Spleen (tissue), 11 donors: ENCODE results near the gene ELAVL4. TPM values are rescaled to one million over a fixed set of nuclear protein-coding genes. Genes with fewer than 3 reads are reported as not detected.
"Not testable (repeated sequence)": the region's sequence is repeated elsewhere in the genome, so short reads cannot be mapped to it uniquely, and the experiment has no call there.

Experiments used
- DNase-seq: peaks from one replicate; pipeline ENCODE4 v3.0.0-alpha.2; 2020
- H3K27ac ChIP-seq, 8 donors: fragments of 200-600 bp; sonication (generic) in 7 of 8; 1 replicate in 4 of 8; 2 replicates in 4 of 8; pipeline versions ENCODE4 v1.5.0 to v1.8.0; 2016 to 2021; ENCODE audit warnings: inconsistent platforms in 4 of 8, mild to moderate bottlenecking in 4 of 8, moderate library complexity in 1 of 8
- H3K27me3 ChIP-seq, 7 donors: fragments of 200-600 bp; sonication (generic) in 6 of 7; replicated peaks in 1 of 7; 1 replicate in 4 of 7; 2 replicates in 3 of 7; pipeline versions ENCODE4 v1.5.0 to v1.8.0; 2016 to 2021; ENCODE audit warnings: inconsistent platforms in 3 of 7, mild to moderate bottlenecking in 1 of 7
- H3K36me3 ChIP-seq, 6 donors: fragments of 200-600 bp; sonication (generic) in 5 of 6; 1 replicate in 4 of 6; 2 replicates in 2 of 6; pipeline versions ENCODE4 v1.5.0 to v1.8.0; 2016 to 2021; ENCODE audit warnings: inconsistent platforms in 2 of 6
- H3K4me1 ChIP-seq, 6 donors: fragments of 200-600 bp; sonication (generic) in 5 of 6; 1 replicate in 3 of 6; 2 replicates in 3 of 6; pipeline versions ENCODE4 v1.5.0 to v1.8.0; 2016 to 2021; ENCODE audit warnings: inconsistent platforms in 3 of 6
- H3K4me3 ChIP-seq, 8 donors: fragments of 200-600 bp; sonication (generic) in 7 of 8; 1 replicate in 4 of 8; 2 replicates in 4 of 8; pipeline versions ENCODE4 v1.5.0 to v1.8.0; 2016 to 2021; ENCODE audit warnings: inconsistent platforms in 4 of 8, mild to moderate bottlenecking in 4 of 8, moderate library complexity in 2 of 8
- H3K9me3 ChIP-seq, 8 donors: fragments of 200-600 bp; sonication (generic) in 7 of 8; 1 replicate in 4 of 8; 2 replicates in 4 of 8; pipeline versions ENCODE4 v1.5.0 to v1.8.0; 2016 to 2021; ENCODE audit warnings: inconsistent platforms in 4 of 8
- POLR2A ChIP-seq, 3 donors: fragments of 450-650 bp; IDR thresholded peaks; one replicate each; pipeline ENCODE4 v1.5.1; 2017; ENCODE audit warnings: antibody characterized with exemption in 3 of 3, mild to moderate bottlenecking in 1 of 3
- POLR2AphosphoS5 ChIP-seq, 3 donors: sonication (generic); formaldehyde crosslinking; IDR thresholded peaks; one replicate each; pipeline ENCODE4 v1.5.1; 2017; ENCODE audit warnings: antibody characterized with exemption in 3 of 3
- WGBS, 5 donors: extraction: QIAGEN DNeasy Blood & Tissue Kit in 3 of 5; methylation state at CpG; one replicate each; pipeline versions ENCODE4 v1.1.5 to v1.1.7; 2013 to 2018; 5-methylcytosine and 5-hydroxymethylcytosine counted together
- intact Hi-C: fragments of 100-400 bp; cut with DNase I; formaldehyde crosslinking; loops from one replicate; pipeline ENCODE4 v1.15.0; 2023; ENCODE audit warnings: low total_unique reads
- polyA plus RNA-seq, 3 donors: library from polyadenylated mRNA; stranded (reverse); fragments of 200-250 nt; gene quantifications; one replicate each; pipeline ENCODE4 v1.2.1, GENCODE V29; 2013
- total RNA-seq, 7 donors: library from RNA; depleted of rRNA in 3 of 7; stranded (reverse); fragments of >200 nt in 3 of 7; fragmentation: NEBNext Ultra II Directional in 4 of 7; extraction: Animal tissue kit (Norgen Biotek cat#: 25700) in 4 of 7; gene quantifications; one replicate each; pipeline versions ENCODE4 v1.1.0 to v1.2.1, GENCODE V29; 2016 to 2021
- TF ChIP-seq, protein P1 (sequence below), 11 experiments: fragments of 200-600 bp in 7 of 11; fragments of 450-650 bp in 4 of 11; sonication (generic) in 4 of 11; IDR thresholded peaks in 8 of 11; conservative IDR thresholded peaks in 3 of 11; 1 replicate in 7 of 11; 2 replicates in 4 of 11; pipeline versions ENCODE4 v1.4.0 to v1.8.0; 2016 to 2021; ENCODE audit warnings: antibody characterized with exemption in 11 of 11, inconsistent platforms in 4 of 11, mild to moderate bottlenecking in 1 of 11
- donor health status: healthy with polysubstance abuse.
- donor health status: DM: no; HTN: no; CAD: no; lungs with moderate emphysema.
- donor health status: DM: no; HTN: no; CAD: no.
- donor health status: Bipolar disorder and iron deficiency.
- donor health status: healthy.
- donor health status: DM: no; HTN: no; CAD: no.
- donor health status: DM: yes; HTN: yes; CAD: no.

Gene ELAVL4
- total and polyA plus RNA-seq, 10 donors, result 0.07 to 1.0 (median 0.47) TPM; not detected in 6

DNA sequence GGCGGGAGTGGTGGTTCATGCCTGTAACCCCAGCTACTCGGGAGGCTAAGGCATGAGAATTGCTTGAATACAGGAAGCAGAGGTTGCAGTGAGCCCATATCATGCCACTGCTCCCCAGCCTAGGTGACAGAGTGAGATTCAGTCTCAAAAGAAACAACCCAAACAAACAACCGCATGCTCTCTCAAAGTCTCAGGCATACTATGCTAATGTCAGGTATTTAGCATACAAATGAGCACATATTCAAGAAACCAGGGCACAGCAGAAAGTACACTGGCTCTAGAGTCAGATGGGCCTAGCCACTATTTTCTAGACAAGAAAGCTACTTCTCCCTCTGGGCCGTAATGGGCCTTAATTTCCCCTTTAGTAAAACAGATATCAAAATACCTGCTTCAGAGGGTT is 55.0 kb downstream of the ELAVL4 start:
- H3K27me3 ChIP-seq, result no peaks in the 10 kb centered on the region
- no peaks in the 10 kb centered on the region for H3K9me3 ChIP-seq
- H3K4me1 ChIP-seq, result no peaks in the 10 kb centered on the region
- H3K36me3 ChIP-seq, result no peaks in the 10 kb centered on the region
- 84 to 93% (median 88%) methylated on average over 4 of the region's 4 CpGs for WGBS, 5 donors
- no peak overlapping the region for H3K4me3 ChIP-seq
- intact Hi-C loops, result no loop called here
- no peak overlapping the region for H3K27ac ChIP-seq
- DNase-seq, result no peak
- TF ChIP-seq POLR2AphosphoS5 (IDR thresholded peaks at IDR 0.05), result no peak
- TF ChIP-seq, protein P1, sequence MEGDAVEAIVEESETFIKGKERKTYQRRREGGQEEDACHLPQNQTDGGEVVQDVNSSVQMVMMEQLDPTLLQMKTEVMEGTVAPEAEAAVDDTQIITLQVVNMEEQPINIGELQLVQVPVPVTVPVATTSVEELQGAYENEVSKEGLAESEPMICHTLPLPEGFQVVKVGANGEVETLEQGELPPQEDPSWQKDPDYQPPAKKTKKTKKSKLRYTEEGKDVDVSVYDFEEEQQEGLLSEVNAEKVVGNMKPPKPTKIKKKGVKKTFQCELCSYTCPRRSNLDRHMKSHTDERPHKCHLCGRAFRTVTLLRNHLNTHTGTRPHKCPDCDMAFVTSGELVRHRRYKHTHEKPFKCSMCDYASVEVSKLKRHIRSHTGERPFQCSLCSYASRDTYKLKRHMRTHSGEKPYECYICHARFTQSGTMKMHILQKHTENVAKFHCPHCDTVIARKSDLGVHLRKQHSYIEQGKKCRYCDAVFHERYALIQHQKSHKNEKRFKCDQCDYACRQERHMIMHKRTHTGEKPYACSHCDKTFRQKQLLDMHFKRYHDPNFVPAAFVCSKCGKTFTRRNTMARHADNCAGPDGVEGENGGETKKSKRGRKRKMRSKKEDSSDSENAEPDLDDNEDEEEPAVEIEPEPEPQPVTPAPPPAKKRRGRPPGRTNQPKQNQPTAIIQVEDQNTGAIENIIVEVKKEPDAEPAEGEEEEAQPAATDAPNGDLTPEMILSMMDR (IDR thresholded peaks at IDR 0.05 in 8 of 11, conservative IDR thresholded peaks at IDR 0.05 in 3 of 11), result no peak
- no peak for TF ChIP-seq POLR2A (IDR thresholded peaks at IDR 0.05)

DNA sequence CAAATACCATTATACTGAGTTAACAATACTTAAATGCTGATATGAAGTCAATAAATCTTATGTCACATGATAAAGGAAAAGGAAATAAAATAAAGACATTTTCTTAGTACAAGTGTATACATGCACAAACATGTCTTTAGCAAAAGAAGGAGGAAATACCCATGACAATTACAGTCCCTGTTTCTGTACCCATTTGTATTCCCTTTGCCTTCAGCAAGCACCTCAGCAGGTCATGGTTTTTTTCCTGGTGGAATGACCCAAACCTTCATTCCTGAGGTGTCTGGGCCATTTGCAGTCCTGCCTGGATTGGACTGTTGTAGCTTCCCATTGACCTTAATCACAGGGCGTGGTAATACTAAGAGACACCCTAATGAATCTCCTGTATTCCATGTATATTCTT is 57.6 kb downstream of the ELAVL4 start:
- DNase-seq, H3K27ac ChIP-seq, intact Hi-C loops, H3K36me3 ChIP-seq, H3K4me3 ChIP-seq, H3K4me1 ChIP-seq, H3K9me3 ChIP-seq, H3K27me3 ChIP-seq: not testable (repeated sequence)
- 80 to 100% (median 88%) methylated on average over 1 of the region's 1 CpG for WGBS, 5 donors

DNA sequence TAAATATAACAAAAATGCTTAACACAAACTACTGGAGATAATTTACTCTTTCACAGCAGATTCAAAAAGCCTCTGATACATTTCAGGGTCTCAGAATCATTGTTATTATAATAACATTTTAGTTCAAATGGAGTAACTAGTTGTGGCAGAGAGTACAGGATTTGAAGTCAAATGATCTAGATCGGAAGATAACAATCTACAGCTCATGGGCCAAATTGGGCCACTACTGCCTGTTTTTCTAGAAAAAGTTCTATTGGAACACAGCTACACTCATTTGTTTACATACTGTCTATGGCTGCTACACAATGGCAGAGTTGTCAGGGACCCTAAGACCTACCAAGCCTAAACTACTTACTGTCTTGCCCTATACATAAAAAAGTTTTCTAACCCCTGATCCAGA is 63.6 kb downstream of the ELAVL4 start:
- Histone ChIP-seq H3K9me3 (no peaks in the 10 kb centered on the region), H3K27me3 (peaks cover 0 to 4% (median 0%) of the 10 kb centered on the region in 7 donors), H3K36me3 (no peaks in the 10 kb centered on the region), H3K4me3 (no peak overlapping the region), H3K27ac (no peak overlapping the region), H3K4me1 (no peaks in the 10 kb centered on the region)
- intact Hi-C loops, result no loop called here
- DNase-seq, result no peak
- WGBS, 5 donors, result 75 to 97% (median 84%) methylated on average over 1 of the region's 1 CpG
- no peak for TF ChIP-seq POLR2A (IDR thresholded peaks at IDR 0.05)

DNA sequence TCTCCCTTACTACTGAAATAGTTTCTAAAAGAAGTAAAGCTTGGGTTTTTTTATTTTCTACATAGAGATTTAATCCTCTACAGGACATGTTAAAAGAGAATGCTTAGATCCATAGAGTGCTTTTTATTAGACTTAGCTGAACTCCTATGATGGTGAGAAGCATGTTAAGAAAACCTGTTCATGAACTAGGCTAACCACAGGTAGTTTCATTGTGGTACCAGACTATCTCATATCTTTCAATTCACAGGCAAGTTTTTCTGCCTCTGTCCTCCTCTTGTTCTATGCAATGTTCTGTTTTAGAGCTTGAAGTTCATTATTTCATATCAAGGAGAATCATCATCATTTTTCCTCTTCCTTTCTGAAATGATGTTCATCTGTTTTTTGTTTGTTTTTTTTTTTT is 65.4 kb downstream of the ELAVL4 start:
- intact Hi-C loops, result no loop called here
- no peak for TF ChIP-seq POLR2A (IDR thresholded peaks at IDR 0.05)
- no peak for TF ChIP-seq POLR2AphosphoS5 (IDR thresholded peaks at IDR 0.05)
- TF ChIP-seq, protein P1 (IDR thresholded peaks at IDR 0.05 in 8 of 11, conservative IDR thresholded peaks at IDR 0.05 in 3 of 11), result no peak
- no peaks in the 10 kb centered on the region for H3K9me3 ChIP-seq
- H3K4me3 ChIP-seq, result no peak overlapping the region
- H3K36me3 ChIP-seq, result no peaks in the 10 kb centered on the region
- no peak for DNase-seq
- H3K4me1 ChIP-seq, result no peaks in the 10 kb centered on the region
- peaks cover 0 to 13% (median 0%) of the 10 kb centered on the region in 7 donors for H3K27me3 ChIP-seq
- no peak overlapping the region for H3K27ac ChIP-seq

DNA sequence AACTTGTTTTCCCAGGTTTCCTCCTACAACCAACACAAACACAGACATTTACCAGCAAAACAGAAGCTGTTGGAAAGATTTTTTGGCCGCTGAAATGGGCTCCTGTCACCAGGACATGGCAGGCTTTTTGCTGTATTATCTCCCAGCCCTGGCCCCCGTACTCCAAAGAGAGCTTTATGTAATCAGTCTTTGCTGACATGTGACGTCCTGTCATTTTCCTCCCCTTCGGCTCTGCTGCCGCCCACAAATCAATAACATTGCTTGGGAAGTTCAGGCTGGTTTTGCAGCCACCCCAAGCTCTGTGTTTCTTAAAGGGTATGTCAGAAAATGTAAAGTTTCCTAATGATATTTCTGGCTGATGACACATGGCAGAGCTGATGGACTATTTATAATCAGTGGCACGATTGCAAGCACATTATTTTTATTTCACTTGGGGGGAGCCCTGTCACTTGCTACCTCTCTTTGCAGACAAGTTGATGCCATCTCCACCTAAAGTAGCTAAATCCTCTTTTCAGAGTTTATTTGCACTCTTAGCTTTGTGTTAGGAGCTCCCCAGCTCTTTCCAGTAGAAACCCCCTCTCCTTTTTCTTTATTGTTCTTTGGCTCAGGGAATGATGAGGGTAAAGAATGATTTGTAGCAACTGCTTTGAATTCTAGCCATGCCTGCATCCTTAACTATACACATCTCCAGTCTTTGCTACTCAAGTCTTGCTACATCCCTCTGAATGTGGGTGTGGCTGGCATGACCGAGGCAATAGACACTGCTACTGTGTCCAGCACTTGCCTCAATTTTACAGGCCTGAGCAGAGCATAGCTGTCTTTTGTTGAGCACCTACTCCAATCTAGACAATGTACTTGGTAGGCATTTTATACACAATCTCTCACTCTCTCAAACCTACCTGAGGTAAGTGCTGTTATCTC is 67.3 kb downstream of the ELAVL4 start:
- H3K27ac ChIP-seq, result no peak overlapping the region
- TF ChIP-seq POLR2A (IDR thresholded peaks at IDR 0.05), result no peak
- no peak for TF ChIP-seq POLR2AphosphoS5 (IDR thresholded peaks at IDR 0.05)
- TF ChIP-seq, protein P1 (IDR thresholded peaks at IDR 0.05 in 8 of 11, conservative IDR thresholded peaks at IDR 0.05 in 3 of 11), result no peak
- no peaks in the 10 kb centered on the region for H3K9me3 ChIP-seq
- WGBS, 5 donors, result 54 to 73% (median 64%) methylated on average over 7 of the region's 7 CpGs
- DNase-seq, result no peak
- H3K4me1 ChIP-seq, result no peaks in the 10 kb centered on the region
- no peak overlapping the region for H3K4me3 ChIP-seq
- peaks cover 0 to 14% (median 0%) of the 10 kb centered on the region in 7 donors for H3K27me3 ChIP-seq
- intact Hi-C loops, result no loop called here
- no peaks in the 10 kb centered on the region for H3K36me3 ChIP-seq
